Mucosa of gallbladder (tissue), 1 donor: ENCODE data around the gene GLYR1. TPM values are rescaled to one million over a fixed set of nuclear protein-coding genes. Genes with fewer than 3 reads are reported as not detected.

ENCODE experiments used
- DNase-seq: peaks from one replicate; pipeline ENCODE4 v3.0.0-alpha.2; 2020; ENCODE audit warnings: low spot score
- total RNA-seq: library from RNA; stranded (reverse); gene quantifications from one replicate; pipeline ENCODE4 v1.2.1, GENCODE V29; 2021
- donor health status: DM: no; HTN: no; CAD: no.

GLYR1 gene
- total RNA-seq, 1 donor from 2014 or later: 128 TPM

DNA sequence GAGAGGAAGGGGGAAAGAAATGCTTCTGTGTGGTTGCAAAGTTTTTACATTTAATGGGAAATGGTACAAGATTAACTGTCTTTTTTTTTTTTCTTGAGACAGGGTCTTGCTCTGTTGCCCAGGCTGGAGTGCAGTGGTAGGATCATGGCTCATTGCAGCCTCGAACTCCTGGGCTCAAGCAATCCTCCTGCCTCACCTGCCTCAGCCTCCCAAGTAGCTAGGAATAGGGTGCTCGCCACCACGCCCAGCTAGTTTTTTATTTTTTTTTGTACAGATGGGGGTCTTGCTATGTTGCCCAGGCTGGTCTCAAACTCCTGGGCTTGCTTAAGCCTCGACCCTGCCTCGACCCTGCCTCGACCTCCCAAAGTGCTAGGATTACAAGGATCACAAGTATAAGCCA is 40.8 kb downstream of the GLYR1 start:
- no peak for DNase-seq

DNA sequence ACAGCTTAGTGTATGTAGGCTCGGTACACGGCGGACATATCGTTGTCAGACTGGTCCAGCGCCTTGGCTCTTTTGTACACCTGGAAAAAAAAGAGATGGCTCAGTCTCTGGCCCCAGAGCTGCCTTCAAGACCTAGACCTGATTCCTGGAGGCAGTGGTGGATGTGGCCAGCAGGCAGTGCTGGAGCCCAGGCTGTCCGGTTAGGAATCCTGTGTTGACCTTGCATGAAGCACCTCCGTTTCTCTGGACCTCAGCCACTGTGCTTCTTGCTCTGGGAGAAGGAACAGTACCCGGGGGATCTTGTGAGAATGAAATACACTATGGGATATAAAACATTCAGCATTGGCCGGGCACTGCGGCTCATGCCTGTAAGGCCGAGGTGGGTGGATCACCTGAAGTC is 41.9 kb downstream of the GLYR1 start:
- DNase-seq: no peak

DNA sequence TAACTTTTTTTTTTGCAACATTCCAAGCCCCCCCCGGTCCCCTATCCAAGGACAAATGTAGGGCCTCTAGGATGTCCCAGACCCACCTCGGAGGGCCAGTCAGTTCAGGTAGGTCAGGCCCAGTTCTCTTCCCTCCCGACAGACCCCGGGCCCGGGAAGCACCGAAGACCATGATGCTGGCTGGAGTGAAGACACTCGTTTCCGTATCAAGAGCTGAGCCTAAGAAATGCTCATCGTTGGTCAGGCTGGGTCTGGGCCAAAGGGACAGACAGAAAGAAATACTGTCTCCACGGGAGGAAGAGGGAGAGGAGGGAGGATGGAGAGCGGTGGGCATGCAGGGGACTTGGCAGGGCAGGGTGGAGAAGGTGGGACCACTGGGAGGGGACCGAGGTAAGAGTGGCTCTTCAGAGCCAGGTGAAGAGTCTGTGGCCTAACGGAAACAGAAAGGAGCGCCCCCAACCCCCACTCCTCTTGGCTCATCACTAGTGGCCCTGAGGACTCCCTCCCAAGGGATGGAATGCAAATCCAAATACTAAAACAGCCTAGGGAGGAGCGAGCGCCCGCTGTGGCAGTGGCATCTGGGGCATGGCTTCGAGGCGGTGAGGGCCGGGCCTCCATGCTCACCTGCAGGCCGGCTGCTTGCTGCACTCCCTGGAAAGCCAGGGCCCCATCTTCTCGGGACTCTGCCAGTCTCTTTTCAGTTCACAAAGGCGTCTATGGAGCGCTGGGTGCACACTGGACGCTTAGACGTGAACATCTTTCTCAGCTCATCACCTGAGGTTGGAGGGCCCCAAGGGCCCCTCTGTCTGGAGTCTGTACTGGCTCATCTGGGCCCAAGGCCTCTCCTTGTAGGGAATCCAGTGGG is 43.0 kb downstream of the GLYR1 start:
- no peak for DNase-seq

DNA sequence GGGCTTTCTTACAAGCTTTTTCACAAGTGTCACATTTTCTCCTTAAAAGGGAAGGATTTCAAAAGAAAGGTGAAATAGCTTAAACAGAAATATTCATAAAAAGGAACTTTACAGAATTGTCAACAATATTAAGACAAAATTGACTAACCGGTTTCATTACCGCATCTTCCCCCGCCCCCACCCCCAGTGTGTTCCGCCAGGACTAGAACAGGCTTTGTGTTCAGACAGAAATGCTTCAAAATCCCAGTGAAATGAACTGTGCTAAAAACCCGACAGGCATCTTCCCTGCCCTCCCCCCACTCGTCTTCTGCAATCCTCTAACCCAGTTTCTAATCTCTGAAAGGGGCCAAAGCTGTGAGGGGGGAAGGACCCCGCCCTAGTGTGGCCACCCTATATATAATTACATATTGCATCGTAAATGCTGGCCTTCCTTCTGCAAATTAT is 43.7 kb downstream of the GLYR1 start:
- DNase-seq: no peak

DNA sequence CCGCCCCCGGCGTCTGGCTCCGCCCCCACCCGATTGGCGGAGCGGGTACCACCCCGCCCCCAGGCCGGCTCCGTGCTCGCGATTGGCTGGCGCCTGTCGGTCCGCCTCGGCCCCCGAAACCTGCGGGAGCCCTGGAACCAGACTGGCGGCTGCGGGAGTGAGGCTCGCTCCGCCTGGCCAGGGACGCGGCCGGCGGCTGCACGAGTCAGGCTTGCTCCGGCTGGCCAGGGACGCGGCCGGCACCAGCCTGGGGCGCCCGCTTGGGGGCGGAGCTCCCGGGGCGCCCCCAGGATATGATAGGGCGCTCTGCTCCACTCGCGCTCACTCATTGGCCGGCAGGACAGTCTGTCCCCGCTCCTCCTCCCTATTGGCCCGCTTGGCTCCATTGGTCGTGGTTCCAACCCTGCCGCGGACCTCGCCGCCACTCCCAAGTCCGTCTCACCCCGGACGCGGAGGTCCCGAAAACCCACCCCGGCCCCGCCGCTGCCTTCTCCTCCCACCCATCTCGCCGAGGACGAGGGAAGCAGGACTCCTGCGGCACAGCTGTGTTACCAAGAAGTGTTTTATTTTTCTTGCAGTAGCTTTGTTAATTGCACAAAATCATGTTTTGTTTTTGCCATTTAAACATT is 44.3 kb downstream of the GLYR1 start:
- DNase-seq: peak; percentile 93

DNA sequence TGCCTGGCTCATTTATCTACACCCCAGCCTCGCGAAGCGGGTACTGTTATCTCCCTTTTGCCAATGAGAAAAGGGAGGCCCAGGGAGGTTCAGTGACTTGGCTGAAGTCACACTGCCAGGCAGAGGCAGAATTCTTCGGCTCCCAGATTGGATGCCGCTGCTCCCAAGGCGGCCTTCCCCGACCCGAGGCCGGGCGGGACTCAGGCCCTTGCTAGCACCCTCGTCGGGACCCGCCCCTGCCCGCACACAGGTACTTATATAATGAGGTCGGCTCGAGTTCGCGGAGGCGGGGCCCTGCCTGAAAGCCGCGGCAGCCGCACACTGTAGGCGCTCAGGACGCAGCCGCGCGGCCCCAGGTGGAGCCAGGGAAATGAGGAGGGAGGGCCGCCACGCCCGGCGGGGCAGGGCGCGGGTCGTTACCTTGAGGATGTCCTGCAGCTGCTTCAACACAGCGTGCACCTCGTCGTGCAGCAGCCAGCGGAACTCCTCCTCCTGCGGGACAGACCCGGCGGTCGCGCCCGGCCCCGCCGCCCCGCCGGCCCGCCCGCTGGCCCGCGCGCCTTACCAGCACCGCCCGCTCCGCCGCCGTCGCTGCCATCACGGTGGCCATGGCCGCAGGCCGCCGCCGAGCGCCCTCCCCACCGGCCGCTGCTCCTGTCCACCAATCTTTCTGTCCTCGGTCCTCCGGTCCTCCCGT is 45.0 kb downstream of the GLYR1 start, which contains the start of gene ROGDI:
TSS of gene ROGDI (minus strand) at position 672 of the 697 bp plus-strand sequence. CDS start at position 610, 62 bp downstream.
- DNase-seq: peak; percentile 92

DNA sequence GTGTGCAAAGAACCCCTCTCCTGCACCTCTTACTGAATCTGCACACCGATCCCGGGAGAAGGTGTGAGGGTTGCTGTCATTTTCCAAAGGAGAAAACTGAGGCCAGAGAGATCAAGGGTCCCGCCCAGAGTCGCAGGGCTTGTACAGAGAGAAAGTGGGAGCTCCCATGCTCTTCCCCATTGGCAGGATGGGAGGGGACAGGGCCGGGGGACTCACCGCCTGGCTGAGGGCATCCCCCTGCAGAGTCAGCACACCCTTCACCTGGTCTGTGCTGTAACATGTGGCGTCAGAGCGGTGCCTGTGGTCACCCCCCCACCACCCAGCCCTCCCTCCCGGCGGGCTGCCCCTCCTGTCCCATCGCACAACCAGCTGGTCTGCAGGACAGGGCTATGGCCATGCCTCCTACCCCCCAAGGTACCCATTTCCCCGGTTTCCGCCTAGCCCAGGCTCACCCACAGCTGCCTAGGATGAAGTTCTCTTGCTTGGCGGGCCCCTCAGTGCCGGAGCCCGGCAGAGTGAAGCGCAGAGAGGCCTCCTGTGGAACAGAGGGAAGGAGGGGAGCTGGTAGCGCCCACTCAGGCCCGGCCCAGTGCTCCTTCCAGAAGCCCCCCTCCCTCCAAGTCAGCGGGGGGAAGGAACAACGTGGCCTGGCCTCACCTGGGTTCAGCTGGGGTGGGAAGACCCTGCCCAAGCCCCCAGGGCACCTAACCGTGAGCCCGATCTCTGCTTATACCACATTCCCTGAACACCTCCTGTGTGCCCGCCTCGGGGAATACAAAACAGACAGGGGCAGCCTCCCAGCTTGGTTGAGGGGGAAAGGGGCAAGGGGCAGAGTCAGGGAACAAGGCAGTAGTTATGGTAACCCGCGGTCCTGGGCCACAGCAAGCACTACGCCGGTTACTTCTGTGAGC is 45.8 kb downstream of the GLYR1 start:
- no peak for DNase-seq

DNA sequence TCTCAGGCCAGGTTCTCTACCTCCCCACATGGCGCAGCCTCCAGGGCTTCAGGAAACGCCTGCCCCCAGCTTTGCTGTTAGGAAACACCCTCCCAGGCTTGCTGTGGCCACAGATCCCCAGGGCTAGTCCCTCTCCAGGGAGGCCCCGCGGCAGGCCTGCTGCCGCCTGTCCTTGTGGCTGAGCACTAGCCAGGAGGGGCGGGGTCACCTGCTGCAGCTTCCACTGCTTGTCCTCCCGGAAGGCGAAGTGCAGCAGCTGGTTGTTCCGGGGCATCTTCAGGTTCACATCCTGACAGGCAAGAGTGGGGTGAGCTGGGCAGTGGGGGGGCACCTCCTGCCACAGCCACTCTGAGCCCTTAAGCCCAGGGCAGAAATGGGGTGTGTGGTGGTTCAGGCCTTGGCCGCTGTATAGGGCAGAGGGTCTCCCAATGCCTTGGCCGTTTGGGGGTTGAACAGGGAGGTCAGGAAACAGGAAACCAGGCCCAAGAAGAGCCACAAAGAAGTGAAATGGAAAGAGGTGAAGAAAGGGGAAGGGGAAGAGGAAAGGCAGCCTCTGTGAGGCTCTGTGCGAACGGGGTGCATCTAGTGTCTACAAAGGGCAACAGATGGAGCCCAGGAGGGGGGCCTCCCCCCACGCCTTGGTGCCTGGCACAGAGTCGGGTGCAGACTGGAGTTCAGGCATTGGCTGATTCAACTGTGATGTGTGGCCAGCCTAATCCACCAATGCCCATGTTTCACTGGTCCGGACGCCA is 46.6 kb downstream of the GLYR1 start:
- peak; percentile 57 for DNase-seq

DNA sequence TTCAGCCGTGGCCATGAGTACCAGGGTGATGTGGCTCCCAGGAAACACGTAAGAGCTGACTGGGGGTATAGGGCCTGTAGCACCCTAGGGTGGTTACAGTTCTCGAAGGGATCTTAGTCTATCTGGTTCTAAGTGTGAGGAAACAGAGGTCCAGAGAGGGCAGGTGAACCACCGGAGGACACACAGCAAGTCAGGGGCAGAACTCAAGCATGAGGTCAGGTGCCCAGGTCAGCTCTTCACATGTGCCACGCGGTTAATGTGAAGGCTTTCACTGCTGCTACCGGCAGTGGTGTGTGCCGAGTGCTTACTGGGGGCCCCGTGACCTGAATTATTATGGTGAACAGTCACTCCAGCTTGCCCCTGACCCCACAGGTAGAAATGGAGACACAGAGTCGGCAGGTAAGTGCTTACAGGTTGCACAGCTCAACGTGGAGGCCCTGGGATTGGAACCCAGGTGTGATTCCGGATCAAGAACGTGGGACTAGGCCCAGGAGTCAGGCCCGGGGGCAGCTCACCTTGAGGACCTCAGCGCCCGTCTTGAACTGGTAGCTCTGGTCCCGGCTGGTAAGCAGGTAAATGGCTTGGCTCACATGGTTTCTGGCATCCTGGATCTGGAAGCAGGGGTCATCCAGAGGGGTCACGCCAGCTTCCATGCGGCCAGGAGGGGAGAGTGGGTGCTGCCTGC is 47.8 kb downstream of the GLYR1 start:
- no peak for DNase-seq

DNA sequence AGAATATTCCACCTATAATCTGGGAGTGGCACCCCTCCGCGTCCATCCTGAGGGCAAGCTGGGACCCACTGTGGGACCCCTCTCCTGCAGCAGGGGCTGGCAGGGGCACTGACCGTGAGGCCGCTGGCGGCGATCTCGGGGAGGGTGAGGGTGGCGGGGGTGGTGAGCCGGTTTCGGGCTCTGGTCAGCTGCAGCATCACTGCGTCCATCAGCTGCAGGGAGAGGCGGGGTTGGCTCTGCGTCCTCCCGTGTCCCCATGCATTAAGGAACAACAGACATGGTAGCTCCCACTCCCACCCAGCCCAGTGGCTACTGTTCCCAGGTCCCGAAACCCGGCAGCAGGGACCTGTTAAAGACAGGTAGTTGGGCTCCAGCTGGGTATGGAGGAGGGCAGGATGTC is 48.6 kb downstream of the GLYR1 start:
- DNase-seq: no peak

DNA sequence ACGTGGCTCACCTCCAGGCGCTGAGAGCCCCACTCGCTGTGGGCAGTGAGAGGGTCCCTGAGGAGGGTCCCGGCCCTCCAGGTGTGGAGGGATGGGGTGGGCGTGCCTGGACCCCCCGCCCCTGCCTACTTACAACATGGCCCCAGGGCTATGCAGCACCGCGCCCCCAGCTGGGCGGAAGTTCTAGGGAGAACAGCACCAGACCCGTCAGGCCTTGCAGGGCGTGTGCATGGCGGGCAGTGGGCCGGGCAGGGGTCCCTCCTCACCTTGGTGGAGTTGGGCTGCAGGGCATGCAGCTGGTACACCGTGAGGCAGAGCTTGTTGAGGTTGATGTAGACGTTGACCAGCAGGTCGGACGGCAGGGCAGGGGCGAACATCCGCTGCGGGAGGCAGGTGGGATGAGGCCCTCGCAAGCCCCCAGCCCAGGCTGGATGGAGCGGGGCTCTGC is 49.3 kb downstream of the GLYR1 start:
- DNase-seq: no peak

DNA sequence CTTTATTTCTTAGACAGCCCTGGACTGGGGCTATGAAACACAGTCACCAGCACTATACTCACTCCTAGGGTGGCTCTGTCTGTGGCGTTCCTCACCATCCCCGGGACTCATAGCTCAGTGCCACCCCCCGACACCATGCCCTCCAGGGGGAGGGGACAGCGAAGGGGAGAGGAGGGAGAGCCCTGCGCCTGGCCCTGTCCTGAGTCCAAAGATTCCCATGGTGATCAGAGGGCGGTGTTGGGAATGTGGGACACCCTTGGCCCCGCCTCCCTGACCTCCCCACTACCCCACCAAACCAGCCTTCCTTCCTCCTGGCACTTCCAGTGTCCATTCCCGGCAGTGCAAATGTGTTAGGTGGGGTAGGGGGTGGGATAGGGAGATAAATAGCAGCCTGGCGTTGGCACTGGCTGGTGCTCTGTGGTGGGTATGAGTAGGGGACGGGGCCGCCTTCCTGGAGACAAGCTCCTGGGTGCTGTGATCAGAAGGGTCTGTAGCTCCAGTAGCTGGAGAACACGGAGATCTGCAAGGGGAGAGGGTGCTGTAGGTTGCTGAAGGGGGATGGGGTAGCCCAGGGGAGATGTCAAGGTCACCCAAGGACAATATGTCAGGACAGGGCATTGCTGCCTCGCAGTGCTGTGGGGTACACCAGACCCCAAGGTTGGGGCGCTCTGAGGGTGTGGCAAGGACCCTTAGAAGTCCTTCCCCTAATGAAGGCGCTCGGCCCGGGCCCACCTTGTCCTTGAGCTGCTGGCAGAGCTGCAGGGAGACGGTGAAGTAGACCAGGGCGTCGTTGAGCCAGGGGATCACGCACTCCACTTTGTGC is 49.9 kb downstream of the GLYR1 start:
- peak; percentile 11 for DNase-seq

DNA sequence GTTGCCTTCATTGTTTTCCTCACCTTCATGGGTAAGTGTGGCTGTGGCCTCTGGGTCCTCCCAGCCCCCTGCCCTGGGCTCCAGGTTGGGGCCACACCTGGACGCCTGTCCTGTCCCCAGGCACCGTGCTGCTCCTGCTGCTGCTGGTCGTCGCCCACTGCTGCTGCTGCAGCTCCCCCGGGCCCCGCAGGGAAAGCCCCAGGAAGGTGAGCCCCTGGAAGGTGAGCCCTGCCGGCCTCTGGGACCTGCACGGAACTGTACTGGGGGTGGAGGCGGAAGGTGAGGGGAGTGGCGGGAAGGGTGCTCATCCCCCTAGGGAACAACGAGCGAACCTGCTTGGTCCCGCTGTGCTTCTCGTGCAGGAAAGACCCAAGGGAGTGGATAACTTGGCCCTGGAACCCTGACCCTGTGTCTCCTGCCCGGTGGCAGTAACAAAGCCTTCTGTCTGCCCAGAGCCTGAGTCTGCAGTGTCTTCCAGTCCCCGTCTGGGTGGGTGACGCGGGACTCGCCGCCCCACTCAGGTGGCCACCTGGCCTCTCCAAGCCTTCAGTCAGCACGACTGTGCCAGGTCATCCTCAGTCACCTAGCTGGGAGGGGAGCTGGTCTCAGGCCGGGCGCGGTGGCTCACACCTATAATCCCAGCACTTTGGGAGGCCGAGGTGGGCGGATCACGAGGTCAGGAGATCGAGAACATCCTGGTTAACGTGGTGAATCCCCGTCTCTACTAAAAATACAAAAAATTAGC is 51.1 kb downstream of the GLYR1 start:
- DNase-seq: no peak

DNA sequence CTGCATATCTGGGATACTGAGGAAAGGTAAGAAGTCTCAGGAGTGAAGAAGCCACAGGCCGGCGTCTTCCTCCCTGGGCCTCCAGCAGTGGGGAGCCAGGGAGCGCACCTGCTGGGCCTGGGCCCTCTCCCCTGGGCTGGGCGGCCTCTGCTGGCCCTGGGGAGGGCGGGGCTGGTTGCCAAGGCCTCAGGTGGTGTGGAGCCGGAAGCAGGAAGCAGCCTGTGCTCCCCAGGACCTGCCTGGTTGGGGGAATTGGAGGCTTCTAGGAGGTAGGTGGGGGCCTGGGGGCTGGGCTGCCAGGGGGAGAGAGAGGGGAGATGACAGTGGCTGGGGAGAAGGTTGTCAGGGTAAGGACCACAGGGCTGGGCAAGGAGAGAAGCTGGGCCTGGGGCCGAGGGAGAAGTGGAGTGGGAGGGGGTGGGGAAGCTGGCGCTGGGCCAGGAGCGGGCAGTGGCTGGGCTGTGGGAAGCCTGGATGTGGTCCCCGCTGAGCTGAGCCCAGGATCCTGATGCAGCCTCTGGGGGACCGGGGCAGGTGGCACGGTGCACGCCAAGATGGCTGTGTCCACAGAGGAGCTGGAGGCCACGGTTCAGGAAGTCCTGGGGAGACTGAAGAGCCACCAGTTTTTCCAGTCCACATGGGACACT is 51.8 kb downstream of the GLYR1 start, which contains the start of gene SMIM22:
TSS of gene SMIM22 (plus strand) at position 189 of the 647 bp plus-strand sequence. CDS start at position 555, 366 bp downstream.
- DNase-seq: peak; percentile 62

DNA sequence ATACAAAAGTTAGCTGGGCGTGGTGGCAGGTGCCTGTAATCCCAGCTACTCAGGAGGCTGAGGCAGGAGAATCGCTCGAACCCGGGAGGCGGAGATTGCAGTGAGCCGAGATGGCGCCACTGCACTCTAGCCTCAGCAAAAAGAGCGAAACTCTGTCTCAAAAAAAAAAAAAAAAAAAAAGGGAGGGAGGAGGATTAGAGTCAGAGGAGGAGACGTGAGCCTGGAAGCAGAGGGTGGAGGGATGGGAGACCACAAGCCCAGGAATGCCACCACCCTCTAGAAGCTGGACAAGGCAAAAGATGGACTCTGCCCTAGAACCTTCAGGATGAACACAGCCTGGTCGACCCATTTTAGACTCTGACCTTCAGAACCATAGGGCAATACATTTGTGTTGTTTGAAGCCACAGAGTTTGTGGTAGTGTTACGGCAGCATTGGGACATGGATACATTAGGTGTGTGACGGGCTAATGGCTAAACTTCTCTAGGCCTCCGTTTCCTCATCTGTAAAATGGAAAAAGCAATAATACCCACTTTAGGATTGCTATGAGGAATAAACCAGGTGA is 54.1 kb downstream of the GLYR1 start:
- DNase-seq: no peak

DNA sequence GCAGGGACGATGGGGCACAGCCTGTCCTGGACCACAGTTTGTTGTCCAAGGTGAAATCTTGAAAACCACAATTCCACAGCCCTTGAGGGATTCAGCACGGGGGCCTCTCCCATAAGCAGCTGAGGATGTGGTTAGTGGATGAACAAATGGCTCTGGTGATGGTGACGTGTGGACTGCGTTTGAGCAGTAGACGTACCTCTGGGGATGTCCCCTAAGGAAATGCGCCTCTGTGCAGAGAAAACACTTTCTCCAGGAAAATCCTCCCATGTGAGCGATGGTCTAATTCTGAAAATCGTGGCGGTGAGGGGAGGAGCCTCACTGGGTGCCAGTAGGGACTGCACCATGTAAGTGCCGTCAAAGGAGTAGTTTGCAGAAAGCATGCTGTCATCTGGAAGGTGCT is 56.2 kb downstream of the GLYR1 start:
- DNase-seq: no peak

DNA sequence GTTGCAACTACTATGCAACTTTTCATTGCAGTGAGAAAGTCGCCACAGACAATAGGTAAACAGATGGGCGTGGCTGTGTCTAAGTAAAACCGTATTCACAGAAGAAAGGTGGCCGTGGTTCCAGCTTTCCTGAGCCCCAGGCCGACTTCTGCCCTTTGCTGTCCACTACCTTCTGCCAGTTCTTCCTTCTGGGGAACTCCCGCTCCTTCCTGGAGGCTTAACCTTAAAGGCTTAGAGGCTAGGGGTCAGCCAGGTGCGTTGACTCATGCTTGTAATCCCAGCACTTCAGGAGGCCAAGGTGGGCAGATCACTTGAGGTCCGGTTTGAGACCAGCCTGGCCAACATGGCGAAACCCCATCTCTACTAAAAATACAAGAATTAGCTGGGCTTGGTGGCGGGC is 56.8 kb downstream of the GLYR1 start:
- DNase-seq: no peak
